ENCODE results near the gene TMEM143.
A peak's percentile ranks its signal among the peaks of the same experiment; 100 is the strongest.

TMEM143 gene

DNA sequence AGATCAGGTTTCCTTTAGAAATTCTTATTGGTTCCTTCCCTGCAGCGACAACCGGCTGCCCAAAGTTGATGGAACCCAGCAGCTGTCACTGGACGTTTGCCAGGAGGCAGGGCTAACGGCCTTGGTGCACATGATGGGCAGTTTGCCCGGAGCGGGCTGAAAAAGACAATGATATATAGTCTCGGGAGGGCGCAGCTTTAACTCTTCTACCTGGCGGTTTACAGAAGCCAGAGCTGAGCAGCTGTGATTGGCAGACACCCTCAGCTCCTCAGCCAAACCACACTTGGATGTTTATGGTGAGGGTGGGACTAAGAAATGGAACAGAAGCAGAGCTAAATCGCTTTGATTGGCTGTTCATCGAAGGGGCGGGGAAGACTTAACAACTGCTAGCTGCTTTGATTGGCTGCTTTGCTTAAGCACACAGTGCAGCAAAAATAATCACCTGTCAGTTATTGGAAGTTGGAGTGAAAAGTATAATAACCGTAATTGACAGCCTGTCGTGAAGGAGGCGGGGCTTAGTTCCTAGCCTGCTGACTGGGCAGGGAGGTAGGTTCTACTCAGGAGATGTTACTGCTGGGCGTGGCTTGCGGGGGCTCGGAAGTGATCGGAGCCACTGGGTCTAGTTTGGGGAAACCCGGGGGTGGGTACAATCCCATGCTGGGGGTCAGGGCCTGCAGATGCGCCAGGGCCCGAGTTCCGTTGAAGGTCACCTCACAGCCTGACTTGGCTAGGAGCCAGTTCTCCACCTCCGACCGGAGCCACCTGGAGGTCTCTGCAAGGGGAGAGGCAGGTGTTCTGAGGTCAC lies 30.9 kb downstream of the TMEM143 start:
- peak; percentile 85 for DNase-seq (ENCODE audit: extremely low read depth, low read depth)
- TF ChIP-seq, protein P1, sequence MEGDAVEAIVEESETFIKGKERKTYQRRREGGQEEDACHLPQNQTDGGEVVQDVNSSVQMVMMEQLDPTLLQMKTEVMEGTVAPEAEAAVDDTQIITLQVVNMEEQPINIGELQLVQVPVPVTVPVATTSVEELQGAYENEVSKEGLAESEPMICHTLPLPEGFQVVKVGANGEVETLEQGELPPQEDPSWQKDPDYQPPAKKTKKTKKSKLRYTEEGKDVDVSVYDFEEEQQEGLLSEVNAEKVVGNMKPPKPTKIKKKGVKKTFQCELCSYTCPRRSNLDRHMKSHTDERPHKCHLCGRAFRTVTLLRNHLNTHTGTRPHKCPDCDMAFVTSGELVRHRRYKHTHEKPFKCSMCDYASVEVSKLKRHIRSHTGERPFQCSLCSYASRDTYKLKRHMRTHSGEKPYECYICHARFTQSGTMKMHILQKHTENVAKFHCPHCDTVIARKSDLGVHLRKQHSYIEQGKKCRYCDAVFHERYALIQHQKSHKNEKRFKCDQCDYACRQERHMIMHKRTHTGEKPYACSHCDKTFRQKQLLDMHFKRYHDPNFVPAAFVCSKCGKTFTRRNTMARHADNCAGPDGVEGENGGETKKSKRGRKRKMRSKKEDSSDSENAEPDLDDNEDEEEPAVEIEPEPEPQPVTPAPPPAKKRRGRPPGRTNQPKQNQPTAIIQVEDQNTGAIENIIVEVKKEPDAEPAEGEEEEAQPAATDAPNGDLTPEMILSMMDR (IDR thresholded peaks at IDR 0.05; ENCODE audit: low read depth, low read length), result no peak

DNA sequence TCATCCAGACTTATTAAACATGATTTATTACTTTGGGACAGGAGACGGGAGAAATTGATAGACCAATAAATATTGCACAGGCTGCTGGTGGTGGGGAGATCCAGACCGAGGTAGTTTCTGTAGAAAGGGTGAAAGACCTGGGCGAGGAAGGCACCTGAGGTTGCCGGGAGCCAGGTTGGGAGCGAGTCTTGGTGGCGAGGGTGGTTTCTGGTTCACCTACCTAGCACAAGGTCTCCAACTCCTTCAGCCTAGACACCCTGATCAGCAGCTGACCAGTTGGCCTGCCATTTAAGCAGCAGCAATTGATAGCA lies 31.4 kb downstream of the TMEM143 start:
- DNase-seq (ENCODE audit: extremely low read depth, low read depth), result no peak

DNA sequence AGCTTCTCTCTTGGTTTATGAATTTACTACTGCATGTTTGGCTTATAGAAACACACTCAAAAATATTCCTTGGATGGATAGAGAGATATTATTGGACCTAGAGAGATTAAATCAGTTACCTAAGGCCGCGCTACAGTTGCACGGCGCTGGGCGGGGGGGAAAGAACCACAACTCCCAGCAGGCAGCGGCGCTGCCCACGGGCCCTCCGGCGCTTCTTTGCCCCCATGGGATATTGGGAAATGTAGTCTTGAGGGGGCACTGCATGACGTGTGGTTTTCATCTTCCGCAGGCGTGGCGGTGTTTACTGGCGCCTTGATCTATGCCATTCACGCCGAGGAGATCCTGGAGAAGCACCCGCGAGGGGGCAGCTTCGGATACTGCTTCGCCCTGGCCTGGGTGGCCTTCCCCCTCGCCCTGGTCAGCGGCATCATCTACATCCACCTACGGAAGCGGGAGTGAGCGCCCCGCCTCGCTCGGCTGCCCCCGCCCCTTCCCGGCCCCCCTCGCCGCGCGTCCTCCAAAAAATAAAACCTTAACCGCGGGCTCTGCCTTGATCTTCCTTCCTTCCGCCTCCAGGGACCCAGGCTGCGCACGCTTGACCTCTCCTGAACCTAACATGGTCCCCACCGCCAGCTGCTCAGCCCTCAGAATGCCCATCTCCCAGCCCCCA lies 33.6 kb downstream of the TMEM143 start:
- DNase-seq (ENCODE audit: extremely low read depth, low read depth), result no peak
- TF ChIP-seq, protein P1 (IDR thresholded peaks at IDR 0.05; ENCODE audit: low read depth, low read length), result no peak

More for the DNA sequence above, 31.4 kb downstream of the TMEM143 start:
- TF ChIP-seq, protein P1 (IDR thresholded peaks at IDR 0.05; ENCODE audit: low read depth, low read length), result no peak

DNA sequence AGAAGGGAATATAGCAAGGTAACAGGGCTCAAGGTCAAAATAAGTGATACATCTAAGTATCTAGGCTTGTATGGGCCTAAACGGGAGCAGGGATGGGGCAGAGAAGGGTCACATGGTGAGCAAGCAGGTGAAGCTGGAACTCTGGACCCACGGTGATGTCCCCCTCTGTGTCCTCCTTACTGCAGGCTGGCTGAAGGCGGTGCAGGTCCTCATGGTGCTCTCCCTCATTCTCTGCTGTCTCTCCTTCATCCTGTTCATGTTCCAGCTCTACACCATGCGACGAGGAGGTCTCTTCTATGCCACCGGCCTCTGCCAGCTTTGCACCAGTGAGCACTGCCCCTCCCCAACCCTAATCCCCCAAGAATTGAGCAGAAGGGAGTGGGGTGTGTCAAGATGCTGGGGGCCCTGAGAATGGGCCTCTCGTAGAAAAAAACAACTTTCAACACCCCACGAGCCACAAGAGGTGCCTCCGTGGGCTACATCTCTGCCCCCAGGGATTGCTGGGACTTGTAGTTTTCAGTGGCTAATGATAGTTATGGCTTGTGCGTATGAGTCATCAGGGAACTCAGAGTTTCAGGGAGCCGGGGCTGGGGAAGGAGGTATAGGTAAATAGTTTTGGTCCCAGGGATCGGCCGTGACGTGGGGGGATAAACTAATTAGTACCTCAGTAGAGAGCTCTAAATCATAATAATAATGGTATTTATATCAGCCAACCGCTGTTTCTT lies 34.4 kb downstream of the TMEM143 start:
- DNase-seq (ENCODE audit: extremely low read depth, low read depth), result no peak

DNA sequence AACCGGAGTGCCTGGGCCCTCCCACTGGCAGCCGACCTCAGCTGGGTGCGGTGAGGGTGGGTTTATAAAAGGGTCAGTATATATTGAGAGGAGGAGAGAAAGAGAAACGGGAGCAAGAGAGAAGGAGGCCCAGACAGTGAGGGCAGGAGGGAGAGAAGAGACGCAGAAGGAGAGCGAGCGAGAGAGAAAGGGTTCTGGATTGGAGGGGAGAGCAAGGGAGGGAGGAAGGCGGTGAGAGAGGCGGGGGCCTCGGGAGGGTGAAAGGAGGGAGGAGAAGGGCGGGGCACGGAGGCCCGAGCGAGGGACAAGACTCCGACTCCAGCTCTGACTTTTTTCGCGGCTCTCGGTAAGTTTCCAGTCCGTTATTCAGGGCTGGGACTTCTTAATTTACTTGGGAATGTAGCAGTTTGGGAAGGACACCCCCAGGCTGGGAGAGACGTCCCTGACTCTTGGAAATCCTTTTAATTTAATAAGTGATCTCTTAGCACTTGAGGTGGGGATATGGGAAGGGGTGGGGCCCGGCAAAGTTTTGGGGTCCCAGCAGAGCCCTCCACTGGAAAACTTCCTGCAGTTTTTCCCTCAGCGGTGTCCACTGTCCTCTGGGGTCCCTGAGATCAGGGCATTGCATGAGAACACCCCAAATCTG lies 38.4 kb downstream of the TMEM143 start, which contains the start of gene EMP3:
EMP3 (plus strand) TSS at position 288 of the 646 bp plus-strand sequence. CDS start 1,293 bp downstream, outside the sequence.
- DNase-seq (ENCODE audit: extremely low read depth, low read depth), result peak; percentile 77
- TF ChIP-seq, protein P1 (IDR thresholded peaks at IDR 0.05; ENCODE audit: low read depth, low read length), result no peak

More for the DNA sequence above, 34.4 kb downstream of the TMEM143 start:
- TF ChIP-seq, protein P1 (IDR thresholded peaks at IDR 0.05; ENCODE audit: low read depth, low read length), result no peak

DNA sequence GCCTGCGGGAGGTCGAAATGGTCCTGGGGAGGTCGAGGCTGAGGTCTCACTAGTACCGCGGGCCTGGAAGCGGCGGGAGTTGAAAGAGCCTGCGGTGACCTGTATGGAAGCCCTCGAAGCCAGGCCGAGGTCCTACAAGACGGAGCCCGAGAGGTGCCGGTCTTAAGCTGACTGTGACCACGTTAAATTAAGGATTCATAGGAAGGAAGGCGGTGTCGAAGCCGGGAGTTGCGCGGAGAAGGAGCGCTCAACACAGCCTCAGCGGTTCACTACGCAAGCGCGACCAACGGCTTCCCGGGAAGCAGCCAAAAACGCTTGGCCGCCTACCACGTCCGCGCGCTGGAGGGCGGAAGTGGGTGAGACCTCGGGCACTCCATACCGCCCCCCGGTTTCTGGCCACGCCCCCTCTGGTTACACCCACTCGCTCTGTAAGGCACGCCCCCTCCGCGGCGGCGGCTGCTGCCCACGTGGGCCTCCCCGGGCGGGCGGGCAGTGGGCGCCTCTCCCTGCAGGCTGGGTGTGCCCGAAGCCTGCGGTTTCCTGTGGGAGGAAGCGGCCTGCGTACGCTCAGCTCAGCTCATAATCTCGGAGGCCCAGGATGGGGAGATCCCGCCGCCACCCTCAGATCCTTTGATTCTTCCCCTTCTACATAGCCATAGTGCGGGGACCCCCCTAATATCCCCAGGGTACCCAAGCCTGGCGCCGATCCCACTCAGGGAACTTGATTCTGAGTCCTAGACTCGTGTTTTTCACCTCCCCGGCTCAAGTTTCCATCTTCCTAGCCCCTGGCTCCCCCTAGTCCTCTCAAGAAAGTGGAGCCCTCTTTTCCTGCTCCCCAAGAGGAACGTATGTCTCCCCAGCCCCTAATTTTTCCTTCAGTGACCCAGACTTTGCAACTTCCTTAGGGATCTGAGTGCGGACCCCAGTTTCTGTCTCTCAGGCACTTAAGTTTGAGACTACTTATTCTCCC lies 41.8 kb downstream of the TMEM143 start:
- TF ChIP-seq, protein P1 (IDR thresholded peaks at IDR 0.05; ENCODE audit: low read depth, low read length), result no peak
- peak; percentile 98 for DNase-seq (ENCODE audit: extremely low read depth, low read depth)

Data from AG09319 (cell line).